OCI-M1 (cell line): ENCODE data around the gene LIPG.

Experiments
- DNase-seq: peaks from one replicate; lab custom pipeline; 2025; lab: John Stamatoyannopoulos, UW

The LIPG gene

DNA sequence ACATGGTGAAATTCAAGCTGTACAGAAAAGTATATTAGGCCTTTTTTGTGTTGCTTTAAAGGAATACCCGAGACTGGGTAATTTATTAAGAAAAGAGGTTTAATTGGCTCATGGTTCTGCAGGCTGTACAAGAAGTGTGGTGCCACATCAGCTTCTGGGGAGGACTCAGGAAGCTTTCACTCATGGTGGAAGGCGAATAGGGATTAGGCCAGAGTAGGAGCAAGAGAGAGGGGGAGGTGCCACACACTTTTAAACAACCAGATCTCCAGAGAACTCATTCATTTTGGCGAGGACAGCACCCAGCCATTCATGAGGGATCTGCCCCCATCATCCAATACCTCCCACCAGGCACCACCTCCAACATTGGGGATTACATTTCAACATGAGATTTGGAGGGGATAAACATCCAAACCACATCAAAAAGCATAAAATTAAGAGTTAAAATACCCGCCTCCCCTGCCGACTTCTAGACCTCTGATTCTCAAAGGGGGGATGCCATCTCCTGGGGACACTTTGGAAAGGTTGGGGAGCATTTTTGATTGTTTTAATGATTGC is 15.1 kb upstream of the LIPG start:
- DNase-seq: no peak

DNA sequence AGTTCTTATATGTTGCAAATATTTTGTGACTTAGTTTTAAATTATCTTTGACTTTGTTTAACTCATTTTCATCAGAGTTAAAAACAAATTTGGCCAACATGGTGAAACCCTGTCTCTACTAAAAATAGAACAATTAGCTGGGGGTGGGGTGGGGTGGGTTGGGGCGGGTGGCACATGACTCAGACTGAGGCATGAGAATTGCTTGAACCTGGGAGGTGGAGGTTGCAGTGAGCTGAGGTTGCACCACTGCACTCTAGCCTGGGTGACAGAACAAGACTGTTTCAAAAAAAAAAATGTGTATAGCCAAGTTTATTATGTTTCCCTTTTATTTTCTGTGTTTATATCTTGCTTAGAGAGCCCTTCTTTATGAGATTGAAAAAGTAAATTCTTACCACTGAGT is 14.2 kb upstream of the LIPG start:
- DNase-seq: peak; percentile 14

DNA sequence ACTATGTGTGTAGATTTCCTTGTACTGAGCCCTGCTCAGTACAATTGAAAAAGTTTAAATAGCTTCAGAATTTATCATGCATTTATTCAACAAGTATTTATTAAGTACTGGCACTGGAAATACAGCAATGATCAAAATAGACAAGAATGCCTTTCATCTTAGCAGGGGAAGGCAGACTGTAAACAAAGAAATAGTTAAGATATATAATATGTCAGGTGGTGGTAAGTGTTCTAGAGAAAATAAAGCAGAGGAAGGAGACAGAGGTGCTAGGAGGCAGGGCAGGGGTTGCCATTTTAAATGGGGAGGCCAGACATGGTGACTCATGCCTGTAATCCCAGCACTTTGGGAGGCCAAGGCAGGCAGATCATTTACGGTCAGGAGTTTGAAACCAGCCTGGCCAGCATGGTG is 13.6 kb upstream of the LIPG start:
- DNase-seq: no peak

DNA sequence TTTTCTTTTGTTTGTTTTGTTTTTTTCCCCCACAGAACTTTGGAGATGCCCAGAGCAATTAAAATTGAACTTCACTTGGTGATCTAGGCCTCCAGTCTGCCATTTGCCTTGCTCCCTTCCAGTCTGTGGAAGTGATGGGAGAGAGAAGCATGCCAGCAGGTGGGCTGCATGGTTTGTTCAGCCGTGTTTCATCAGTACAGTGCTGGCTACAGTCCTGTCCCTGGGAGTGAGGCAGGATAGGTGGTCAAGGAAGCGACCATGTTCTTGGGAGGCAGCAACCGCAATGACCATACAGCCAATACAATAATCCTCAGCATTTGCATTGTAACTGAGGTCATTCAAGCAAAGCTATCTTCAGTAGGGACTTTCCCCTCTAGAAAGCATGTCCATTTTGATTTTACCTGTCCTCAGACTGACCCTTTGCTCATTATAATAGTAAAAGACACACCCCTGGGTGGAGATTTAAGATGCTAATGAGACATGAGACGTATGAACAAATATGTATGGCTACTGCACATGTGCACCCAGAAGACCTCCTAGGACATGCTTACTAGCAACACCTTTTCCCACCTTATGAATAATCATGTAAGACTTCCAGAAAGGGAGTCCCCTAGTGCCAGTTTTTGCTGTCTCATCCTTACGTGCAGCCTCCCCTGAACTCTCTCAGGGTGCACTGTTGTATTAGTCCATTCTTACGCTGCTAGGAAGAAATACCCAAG is 11.1 kb upstream of the LIPG start:
- no peak for DNase-seq

DNA sequence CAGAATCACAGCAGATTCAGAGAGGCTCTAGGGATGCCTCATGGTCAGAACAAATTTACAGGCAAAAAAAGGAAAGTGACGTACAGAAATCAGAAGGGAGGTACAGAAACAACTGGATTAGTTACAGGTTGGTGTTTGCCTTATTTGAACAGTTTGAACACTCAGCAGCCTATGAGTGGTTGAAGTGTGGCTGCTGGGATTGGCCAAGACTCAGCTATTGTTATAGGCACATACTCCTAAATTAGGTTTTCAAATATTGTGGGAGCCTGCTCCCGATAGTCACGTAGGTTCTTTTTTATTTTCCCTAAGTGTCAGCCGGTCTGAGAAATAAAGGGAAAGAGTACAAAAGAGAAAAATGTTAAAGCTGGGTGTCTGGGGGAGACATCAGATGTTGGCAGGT is 8.9 kb upstream of the LIPG start:
- DNase-seq: no peak

DNA sequence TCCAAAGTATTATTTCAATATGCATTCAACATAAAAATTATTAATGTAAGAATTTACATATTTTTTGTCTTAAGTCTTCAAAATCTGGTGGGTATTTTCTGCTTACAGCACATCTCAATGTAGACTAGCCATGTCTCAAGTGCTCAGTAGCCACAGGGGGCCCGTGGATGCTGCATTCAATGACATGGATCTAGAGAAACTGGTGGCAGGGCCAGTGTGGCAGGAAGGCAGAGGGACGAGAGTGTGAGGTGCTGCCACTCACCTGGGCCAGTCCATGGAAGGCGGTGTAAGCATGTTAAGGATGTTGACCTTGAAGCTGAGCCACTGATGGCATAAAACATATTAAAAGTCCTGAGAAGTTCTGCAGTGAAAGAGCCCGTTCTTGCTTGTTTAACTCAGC is 6.2 kb upstream of the LIPG start:
- no peak for DNase-seq

DNA sequence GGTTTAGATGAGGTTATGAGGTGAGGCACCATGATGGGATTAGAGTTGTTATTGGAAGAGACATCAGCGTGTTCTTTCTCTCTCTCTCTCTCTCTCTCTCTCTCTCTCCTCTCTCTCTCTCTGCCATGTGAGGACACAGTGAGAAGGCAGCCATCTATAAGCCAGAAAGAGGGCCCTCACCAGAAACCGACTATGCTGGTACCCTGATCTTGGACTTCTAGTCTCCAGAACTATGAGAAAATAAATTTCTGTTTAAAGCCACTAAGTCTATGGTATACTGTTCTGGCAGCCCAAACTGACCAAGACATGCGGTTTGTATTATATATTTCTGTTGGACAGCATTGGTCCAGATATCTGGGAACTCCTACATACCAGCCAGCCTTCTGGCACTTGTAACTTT is 3.5 kb upstream of the LIPG start:
- DNase-seq: no peak

DNA sequence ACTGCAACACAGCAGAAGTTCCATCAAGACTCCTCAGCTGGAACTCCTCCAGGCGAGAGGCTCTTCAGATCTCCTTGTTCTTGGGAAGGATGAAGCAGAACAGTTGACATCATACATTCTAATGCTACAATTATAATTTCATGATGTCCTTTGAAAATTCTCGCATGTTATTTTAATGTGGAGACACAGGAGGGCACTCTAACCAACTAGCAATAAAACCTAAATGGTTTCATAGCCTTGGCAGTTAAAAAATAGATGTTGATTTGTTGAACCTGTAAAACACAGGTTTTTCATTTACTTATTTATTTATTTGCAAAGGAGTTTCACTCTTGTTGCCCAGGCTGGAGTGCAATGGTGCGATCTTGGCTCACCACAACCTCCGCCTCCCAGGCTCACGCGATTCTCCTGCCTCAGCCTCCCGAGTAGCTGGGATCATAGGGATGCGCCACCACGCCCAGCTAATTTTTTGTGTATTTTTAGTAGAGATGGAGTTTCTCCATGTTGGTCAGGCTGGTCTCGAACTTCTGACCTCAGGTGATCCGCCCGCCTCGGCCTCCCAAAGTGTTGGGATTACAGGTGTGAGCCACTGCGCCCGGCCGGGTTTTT is 2.4 kb upstream of the LIPG start:
- peak; percentile 65 for DNase-seq

DNA sequence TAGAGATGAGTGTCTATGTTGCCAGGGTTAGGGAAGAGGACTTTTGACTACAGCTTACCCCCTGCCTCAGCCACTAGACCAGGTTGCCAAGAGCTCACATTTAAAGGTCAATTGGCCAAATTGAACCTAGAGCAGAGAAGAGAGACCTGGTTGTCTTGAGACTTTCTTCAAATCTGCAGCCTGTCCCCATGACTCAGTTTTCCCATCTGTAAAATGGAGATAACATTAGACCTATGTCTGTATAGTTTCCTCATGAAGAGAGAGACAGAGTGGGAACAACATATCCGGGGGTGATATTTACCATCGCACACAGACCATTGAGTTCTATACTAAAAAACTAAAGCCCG is 1.6 kb upstream of the LIPG start:
- no peak for DNase-seq

DNA sequence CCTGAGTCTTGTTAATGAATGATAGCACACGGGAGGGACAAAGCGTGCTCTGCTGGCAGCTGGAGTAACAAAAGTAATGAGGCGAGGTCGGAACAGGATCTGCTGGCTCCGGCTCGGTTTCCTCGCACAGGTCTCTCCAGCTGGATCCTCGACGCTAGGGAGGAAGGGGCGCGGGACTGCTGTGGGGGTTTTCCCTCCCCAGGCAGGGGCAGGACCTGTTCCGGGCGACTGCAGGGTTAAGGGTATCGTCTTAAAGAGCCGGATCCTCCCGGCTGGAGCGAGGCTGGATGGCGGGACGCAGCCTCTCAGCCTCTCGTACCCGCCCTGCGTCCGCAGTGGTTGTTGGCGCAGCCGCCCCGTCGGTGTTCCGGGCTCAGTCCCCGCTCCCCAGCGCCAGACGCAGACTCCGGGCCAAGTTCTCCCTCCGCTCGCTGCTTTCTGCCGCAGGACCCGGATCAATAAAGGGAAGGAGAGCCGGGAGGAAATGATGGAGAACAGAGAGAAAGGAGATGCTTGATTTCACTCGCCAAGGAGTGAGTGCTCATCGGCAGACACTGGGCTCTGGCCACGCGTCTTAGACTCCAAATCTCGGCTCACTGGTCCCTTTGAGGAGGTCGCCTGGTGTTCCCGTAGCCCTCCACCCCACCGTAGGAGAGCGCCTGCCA is 1.1 kb upstream of the LIPG start:
- DNase-seq: no peak

DNA sequence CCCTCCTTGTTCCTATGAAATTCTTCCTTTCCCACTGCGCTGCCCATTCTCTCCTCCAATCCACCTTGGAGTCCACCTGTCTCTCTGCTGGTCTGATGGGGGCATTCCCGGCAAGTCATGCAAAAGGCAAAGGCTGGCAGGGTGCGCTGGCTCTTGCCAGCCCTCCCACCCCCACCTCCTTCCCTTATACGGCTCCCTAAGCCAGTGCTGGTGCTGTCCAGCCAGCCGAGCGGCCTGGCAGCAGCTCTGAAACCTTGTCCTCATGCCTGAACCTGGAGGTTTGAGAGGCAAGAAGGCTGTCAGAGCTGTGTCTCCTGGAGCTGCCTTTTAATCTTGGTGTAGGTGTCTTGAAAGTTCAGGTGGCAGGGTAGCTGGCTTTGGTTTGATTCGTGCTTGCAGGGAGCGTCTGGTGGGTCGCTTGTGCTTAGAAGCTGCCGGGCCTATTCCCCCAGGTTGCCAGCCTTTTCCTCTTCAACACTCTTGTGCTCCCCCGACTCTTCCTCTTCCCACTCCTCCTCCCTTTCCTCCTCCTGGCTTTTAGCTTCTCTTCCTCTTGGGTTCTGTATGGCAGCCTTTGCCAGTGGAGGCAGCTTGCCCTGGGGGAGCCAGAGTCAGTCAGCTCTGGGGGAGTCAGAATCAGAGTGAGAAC is 748 bp downstream of the LIPG start:
- DNase-seq: no peak

DNA sequence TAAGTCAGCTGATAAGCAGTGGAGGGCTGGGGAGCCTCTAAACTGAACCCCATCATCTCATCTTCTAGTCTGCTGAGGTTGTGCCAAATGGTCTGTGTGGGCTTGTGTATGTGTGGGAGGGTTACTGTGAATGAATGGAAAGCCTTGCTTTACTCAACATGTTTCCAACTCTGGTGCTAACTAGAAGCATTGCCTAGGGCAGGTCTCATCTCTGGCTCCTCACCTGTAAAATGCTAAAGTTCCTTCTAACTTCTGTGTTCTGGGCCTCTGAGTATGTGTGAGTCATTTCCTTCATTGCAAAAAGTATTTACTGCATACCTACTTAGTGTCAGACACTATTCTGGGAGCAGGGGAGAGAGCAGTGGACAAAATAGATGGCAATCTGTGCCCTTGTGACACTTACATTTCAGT is 1.3 kb downstream of the LIPG start:
- DNase-seq: no peak

DNA sequence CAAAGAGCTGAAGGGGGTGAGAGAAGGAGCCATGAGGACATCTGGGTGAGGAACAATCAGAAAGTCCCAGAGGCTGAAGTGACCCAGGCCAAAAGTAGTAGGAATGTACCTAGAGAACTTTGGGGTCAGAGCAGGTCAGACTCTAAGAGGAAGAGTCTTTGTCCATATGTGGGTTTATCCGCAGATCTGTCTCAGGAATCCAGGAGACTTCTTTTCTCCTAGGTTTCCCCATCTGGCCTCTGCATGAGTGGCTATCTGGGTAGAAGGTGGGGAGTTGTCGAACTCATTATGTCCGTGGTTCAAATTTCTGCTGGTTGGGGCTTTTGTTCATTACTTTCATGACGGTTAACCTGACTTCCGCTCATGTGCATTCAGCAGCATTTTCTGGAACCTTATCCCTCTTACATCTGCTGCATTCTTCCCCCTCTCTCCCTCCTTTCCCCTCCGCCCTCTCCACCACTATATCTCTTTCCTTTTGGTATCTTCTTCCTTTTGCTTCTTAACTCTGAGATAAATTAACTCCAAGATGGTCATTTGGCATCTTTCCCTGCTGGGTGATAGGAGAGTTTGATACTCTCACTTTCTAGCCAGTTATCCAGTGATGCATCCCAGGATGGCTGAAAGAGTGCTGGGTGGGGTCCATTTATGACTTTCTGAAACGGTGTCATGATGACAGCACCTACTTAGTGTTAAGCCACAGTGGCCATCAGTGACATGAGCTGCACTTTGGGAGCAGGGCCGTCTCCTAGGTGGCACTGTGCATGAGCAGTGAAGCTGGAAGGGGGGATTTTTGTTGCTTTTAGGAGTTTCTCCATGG is 2.1 kb downstream of the LIPG start:
- no peak for DNase-seq

DNA sequence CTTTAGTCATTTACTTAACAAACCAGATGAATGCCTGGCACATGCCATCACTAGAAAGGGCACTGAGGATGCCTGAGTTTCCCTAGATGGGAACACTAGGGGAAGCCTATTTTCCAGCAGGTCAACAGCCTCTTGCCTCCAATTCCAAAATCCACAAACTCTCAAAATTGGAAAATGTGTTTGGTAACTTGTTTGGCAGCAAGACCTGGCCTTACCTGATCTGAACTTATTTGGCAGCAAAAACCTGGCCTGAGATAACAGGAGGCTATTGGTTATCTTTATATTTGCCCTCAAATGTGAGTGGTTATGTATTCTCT is 2.6 kb downstream of the LIPG start:
- DNase-seq: no peak

DNA sequence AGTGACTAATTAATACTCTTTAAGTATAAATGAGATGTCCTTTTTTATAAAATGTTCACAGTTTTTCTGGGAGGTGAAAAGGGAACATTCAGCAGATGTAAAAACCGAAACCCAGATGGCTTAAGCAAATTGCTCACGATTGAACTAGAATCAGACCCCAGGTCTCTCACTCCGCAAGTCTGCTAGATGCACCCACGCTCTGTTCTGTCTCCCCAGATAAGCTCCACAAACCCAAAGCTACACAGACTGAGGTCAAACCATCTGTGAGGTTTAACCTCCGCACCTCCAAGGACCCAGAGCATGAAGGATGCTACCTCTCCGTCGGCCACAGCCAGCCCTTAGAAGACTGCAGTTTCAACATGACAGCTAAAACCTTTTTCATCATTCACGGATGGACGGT is 3.2 kb downstream of the LIPG start:
- DNase-seq: no peak

DNA sequence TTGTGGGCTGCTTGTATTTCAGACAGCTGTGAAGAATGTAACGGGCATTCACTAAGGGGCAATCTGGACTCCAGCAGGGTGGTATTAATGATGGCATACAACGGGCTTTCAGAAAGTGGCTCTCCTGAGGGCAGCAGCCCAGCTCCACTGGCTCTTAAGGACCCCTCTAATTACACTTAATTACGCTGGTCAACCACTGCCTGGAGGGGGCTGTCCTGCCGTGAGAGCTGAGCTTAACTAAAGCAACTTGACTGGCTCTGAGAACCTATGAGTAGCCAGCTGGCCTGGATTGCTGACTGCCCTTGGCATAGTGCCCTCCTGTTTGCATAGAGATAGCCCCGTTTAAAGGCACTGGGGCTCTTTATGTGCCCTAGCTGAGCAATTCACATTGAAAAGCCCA is 3.8 kb downstream of the LIPG start:
- no peak for DNase-seq

DNA sequence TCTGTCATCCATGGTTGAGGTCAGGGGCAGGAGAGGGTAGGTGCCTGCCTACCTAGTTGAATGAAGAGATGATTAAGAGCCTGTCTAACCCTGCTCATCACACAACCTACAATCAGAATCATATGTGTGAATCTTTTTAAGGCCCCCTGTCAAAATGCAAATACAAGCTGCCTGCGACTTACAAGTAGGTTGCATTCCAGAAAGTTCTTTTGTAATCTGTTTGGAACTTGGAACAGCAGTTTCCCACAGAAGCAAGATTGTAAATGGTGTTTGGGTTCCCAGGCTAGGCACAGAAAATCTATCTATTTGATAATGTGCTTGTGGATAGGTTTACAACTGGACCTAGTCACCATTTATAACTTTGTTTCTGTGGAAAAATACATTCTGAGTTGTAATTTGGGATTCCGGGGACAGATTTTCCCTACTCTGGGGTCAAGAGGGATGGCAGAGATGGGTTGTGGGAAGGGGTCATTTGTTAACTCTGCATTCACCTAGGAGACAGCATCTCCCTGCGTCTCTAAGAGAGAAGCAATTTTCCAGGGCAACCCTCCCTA is 4.4 kb downstream of the LIPG start:
- DNase-seq: no peak

DNA sequence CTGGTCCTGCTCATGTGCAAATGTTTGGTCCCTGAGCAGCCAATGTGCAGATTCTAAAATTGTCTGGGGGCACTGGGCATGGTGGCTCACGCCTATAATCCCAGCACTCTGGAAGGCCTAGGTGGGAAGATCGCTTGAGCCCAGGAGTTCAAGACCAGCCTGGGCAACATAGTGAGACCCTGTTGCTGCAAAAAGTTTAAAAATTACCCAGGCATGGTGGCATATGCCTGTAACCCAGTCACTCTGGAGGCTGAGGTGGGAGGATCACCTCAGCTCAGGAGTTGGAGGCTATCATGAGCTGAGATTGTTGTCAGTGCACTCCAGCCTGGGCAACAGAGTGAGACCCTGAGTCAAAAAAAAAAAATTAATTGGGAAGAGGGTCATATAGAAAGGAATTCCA is 5.1 kb downstream of the LIPG start:
- no peak for DNase-seq

DNA sequence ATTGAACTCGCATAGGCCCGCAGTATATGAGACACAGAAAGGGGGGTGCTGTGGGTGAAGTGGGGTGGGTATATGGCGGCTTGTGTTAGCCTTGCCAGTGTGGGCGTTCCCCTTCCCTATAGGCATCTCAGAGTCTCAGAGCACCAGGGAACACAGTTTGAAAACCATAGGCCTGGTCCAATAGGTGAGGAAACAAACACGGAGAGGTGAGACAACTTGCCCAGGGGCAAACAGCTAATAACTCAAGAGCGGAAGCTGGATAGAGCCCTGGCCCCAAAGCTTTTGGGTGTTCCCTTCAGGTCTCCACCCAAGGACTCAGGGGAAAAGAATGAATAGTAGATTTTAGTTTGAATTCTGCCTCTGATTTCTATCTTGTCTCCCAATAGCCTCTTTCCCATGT is 7.9 kb downstream of the LIPG start:
- DNase-seq: no peak

DNA sequence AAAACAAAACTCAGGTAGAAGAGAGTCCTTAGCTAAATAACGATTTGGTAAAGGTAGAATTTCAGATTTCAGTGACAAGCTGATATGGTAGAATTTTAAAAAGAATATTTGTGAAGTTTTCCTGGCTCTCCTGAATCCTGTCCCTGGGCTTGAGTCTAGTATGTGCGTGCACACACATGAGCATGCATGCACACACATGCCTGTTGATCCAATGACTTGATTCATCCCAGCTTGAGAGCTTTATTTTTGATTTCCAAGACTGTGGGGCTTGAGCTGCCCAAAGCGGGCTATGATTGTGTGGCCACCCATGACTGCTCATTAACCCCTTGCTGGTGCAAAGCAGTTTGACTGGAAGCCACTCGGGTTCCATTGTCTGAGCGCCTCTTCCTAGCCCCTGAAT is 9.0 kb downstream of the LIPG start:
- DNase-seq: no peak

DNA sequence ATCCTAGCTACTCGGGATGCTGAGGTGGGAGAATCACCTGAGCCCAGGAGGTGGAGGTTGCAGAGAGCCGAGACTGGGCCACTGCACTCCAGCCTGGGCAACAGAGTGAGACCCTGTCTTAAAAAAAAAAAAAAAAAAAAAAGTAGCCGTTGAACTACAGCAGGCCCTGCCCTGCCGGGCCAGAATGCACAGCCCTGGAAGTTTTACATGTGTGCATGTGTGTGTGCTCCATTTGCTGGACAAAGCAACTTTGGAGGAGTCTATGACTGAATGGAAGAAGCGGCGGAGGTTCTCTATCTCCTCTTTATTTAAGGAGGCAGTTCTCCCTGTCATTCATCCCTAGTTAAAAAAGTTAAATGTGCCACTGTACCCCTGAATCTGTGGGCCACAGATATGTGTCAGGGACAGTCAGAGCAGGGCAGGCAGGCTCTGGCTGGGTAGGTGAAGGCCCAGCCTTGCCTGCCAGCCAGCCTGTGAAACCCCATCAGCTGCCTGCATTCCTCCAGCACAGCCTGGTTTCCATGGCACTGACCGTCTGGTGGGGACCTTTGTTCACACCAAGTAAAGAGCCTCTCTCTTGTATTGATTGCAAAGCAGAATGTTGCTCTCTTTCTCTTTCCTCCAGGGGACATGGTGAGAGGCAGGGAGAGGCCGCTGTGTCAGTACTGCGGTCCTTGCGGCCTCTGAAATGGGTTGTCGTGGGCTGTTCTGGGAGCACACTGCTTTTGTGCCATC is 10.9 kb downstream of the LIPG start:
- DNase-seq: no peak
